Hepatocyte (in vitro differentiated cells): ENCODE results near the gene CWC27. TPM values are rescaled to one million over a fixed set of nuclear protein-coding genes. Genes with fewer than 3 reads are reported as not detected.

Experiments used
- DNase-seq: peaks from one replicate; pipeline ENCODE4 v3.0.0-alpha.2; 2016; ENCODE audit warnings: low spot score
- H2AFZ ChIP-seq: fragments of 200-600 bp; sonication (generic); 2 replicates; pipeline ENCODE4 v1.6.0; 2016; ENCODE audit warnings: antibody characterized with exemption, mild to moderate bottlenecking
- H3K27ac ChIP-seq: fragments of 200-600 bp; sonication (generic); 2 replicates; pipeline ENCODE4 v1.5.1; 2016; ENCODE audit warnings: mild to moderate bottlenecking
- H3K27me3 ChIP-seq: fragments of 200-600 bp; sonication (generic); 2 replicates; pipeline ENCODE4 v1.6.1; 2016
- H3K36me3 ChIP-seq: fragments of 200-600 bp; sonication (generic); replicated peaks from 2 replicates; pipeline ENCODE4 v1.5.1; 2016; ENCODE audit warnings: low read depth; ENCODE audit not compliant: insufficient read depth
- H3K4me1 ChIP-seq: fragments of 200-600 bp; sonication (generic); 2 replicates; pipeline ENCODE4 v1.5.1; 2016; ENCODE audit warnings: mild to moderate bottlenecking, moderate library complexity; ENCODE audit not compliant: insufficient read depth
- H3K4me2 ChIP-seq: fragments of 200-600 bp; sonication (generic); 2 replicates; pipeline ENCODE4 v1.6.0; 2016
- H3K4me3 ChIP-seq: fragments of 200-600 bp; sonication (generic); 2 replicates; pipeline ENCODE4 v1.5.1; 2016; ENCODE audit warnings: mild to moderate bottlenecking
- H3K79me2 ChIP-seq: fragments of 200-600 bp; sonication (generic); 2 replicates; pipeline ENCODE4 v1.6.0; 2017; ENCODE audit warnings: mild to moderate bottlenecking
- H3K9me2 ChIP-seq: fragments of 200-600 bp; sonication (generic); replicated peaks from 2 replicates; pipeline ENCODE4 v1.6.0; 2017; ENCODE audit warnings: mild to moderate bottlenecking; ENCODE audit not compliant: insufficient read depth
- H3K9me3 ChIP-seq: fragments of 200-600 bp; sonication (generic); 2 replicates; pipeline ENCODE4 v1.5.1; 2016; ENCODE audit warnings: low read depth, mild to moderate bottlenecking
- H4K20me1 ChIP-seq: fragments of 200-600 bp; sonication (generic); 2 replicates; pipeline ENCODE4 v1.6.0; 2016; ENCODE audit warnings: mild to moderate bottlenecking; ENCODE audit not compliant: insufficient read depth, poor library complexity, severe bottlenecking
- CTCF ChIP-seq: fragments of 200-600 bp; sonication (generic); IDR thresholded peaks from 2 replicates; pipeline ENCODE4 v1.5.1; 2016; ENCODE audit warnings: antibody characterized with exemption, mild to moderate bottlenecking; ENCODE audit not compliant: poor library complexity
- EZH2 ChIP-seq: fragments of 200-600 bp; sonication (generic); IDR thresholded peaks from 2 replicates; pipeline ENCODE4 v1.6.1; 2016; ENCODE audit warnings: antibody characterized with exemption, mild to moderate bottlenecking, borderline replicate concordance
- EZH2phosphoT487 ChIP-seq: fragments of 200-600 bp; sonication (generic); IDR thresholded peaks from one replicate; pipeline ENCODE4 v1.6.1; 2018; ENCODE audit warnings: antibody characterized with exemption, mild to moderate bottlenecking, low read depth, moderate library complexity; ENCODE audit not compliant: unreplicated experiment, severe bottlenecking
- WGBS: methylation state at CpG from one replicate; pipeline ENCODE4 v1.1.6; 2016; ENCODE audit warnings: low lambda C conversion rate; ENCODE audit errors: missing lambda C conversion rate; 5-methylcytosine and 5-hydroxymethylcytosine counted together
- polyA plus RNA-seq: library from polyadenylated mRNA; unstranded; fragments of >200 nt; fragmentation: Nextera tagmentation; extraction: Ambion mirVana; gene quantifications from 2 replicates; pipeline ENCODE4 v1.2.1, GENCODE V29; 2016
- total RNA-seq: library from RNA; depleted of rRNA; stranded (reverse); fragments of >200 nt; gene quantifications from 2 replicates; pipeline ENCODE4 v1.2.3, GENCODE V29; 2014

CWC27 gene
- total and polyA plus RNA-seq, 2 experiments from 2014 or later: 15.8 to 32.5 TPM

DNA sequence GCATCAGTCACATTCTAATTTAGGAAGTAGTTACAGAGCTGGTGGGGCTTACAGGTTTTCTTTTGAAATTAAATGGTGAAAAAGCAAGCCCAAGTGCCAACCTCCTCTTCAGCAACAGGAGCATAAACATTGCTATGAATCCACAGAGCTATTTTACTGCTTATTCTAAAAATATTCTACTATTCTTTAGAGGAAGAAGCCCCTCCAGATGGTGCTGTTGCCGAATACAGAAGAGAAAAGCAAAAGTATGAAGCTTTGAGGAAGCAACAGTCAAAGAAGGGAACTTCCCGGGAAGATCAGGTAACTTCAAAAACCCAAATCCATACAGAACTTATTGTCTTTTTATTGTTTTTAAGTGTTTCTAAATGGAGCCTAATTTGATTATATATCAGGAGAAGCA is 202.8 kb downstream of the CWC27 start:
- Histone ChIP-seq H3K9me3 (no peaks in the 10 kb centered on the region), H3K36me3 (no peaks in the 10 kb centered on the region), H3K27ac (no peak overlapping the region), H3K4me3 (no peak overlapping the region), H4K20me1 (no peaks in the 10 kb centered on the region), H2AFZ (no peak overlapping the region), H3K79me2 (no peaks in the 10 kb centered on the region), H3K4me2 (no peak overlapping the region), H3K9me2 (no peaks in the 10 kb centered on the region), H3K27me3 (no peaks in the 10 kb centered on the region), H3K4me1 (no peaks in the 10 kb centered on the region)
- DNase-seq: peak; percentile 6
- 74% methylated on average over 2 of the region's 2 CpGs for WGBS
- TF ChIP-seq CTCF (peak; percentile 27), EZH2 (no peak)

DNA sequence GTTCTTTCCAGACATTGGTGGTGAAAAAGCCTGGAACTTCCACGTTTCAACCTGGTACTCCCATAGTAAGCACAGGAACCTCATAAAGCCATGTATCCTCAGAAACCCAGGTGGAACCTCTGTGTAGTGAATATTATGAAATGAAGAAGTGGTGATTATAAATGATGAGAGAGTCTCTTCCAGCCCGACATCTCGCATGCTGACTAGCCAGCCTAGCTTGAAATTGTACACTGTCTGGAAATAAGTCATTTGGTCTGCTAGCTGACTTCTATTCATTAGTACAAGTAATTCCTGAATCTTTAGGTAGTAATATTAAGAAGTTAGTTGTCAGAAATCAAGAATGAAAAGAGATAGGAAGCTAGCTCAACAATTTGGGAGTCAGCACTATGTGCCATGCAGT is 203.3 kb downstream of the CWC27 start:
- Histone ChIP-seq H3K79me2 (no peaks in the 10 kb centered on the region), H3K4me2 (no peak overlapping the region)
- 92% methylated on average over 3 of the region's 3 CpGs for WGBS

DNA sequence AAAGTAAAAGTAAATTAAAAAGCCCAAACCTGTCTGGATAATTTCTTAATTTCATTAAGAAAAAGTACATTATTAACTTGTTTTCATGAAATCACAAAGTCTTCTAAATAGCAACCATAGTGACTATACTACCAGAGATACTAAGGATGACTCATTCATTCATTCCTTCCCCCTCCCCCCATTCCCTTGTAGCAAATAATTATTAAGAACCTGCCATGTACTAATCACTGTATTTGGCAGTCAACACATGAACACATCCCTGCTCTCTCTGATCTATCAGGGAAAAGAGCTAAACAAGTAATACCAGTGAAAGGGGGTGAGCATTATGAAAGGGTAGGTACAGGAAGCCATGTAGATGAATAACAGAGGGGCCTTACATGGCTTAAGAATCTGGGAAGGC is 203.9 kb downstream of the CWC27 start:
- H3K36me3 ChIP-seq: no peaks in the 10 kb centered on the region
- no peak for DNase-seq
- H4K20me1 ChIP-seq: no peaks in the 10 kb centered on the region
- H3K27me3 ChIP-seq: no peaks in the 10 kb centered on the region
- no peak overlapping the region for H3K27ac ChIP-seq
- TF ChIP-seq EZH2phosphoT487: no peak
- TF ChIP-seq EZH2: no peak
- TF ChIP-seq CTCF: no peak
- H3K4me3 ChIP-seq: no peak overlapping the region
- no peaks in the 10 kb centered on the region for H3K9me3 ChIP-seq
- no peaks in the 10 kb centered on the region for H3K9me2 ChIP-seq
- no peak overlapping the region for H3K4me2 ChIP-seq
- H3K79me2 ChIP-seq: no peaks in the 10 kb centered on the region
- no peaks in the 10 kb centered on the region for H3K4me1 ChIP-seq
- H2AFZ ChIP-seq: no peak overlapping the region

More for the DNA sequence above, 203.3 kb downstream of the CWC27 start:
- Histone ChIP-seq H3K4me1 (no peaks in the 10 kb centered on the region), H2AFZ (no peak overlapping the region), H4K20me1 (no peaks in the 10 kb centered on the region), H3K9me2 (no peaks in the 10 kb centered on the region), H3K27ac (no peak overlapping the region), H3K36me3 (no peaks in the 10 kb centered on the region), H3K27me3 (no peaks in the 10 kb centered on the region), H3K9me3 (no peaks in the 10 kb centered on the region), H3K4me3 (no peak overlapping the region)
- no peak for TF ChIP-seq EZH2
- no peak for TF ChIP-seq EZH2phosphoT487
- no peak for TF ChIP-seq CTCF
- DNase-seq: no peak

- H2AFZ ChIP-seq: no peak overlapping the region
- H3K79me2 ChIP-seq: no peaks in the 10 kb centered on the region
- H3K4me2 ChIP-seq: no peak overlapping the region
- no peaks in the 10 kb centered on the region for H3K27me3 ChIP-seq
- H3K36me3 ChIP-seq: no peaks in the 10 kb centered on the region
- no peaks in the 10 kb centered on the region for H3K9me3 ChIP-seq
- WGBS: 92% methylated on average over 2 of the region's 2 CpGs
- no peaks in the 10 kb centered on the region for H4K20me1 ChIP-seq
- no peaks in the 10 kb centered on the region for H3K4me1 ChIP-seq
- no peak for TF ChIP-seq CTCF
- no peak for TF ChIP-seq EZH2
- no peak for TF ChIP-seq EZH2phosphoT487
- no peak overlapping the region for H3K27ac ChIP-seq
- no peaks in the 10 kb centered on the region for H3K9me2 ChIP-seq
- H3K4me3 ChIP-seq: no peak overlapping the region
- no peak for DNase-seq
These were observed 204.5 kb downstream of the CWC27 start for GRCh38 chr5:64973215-64973614.
